ENCODE results near the gene TMEM38B. TPM values are rescaled to one million over a fixed set of nuclear protein-coding genes. Genes with fewer than 3 reads are reported as not detected.
"Not testable (repeated sequence)": the region's sequence is repeated elsewhere in the genome, so short reads cannot be mapped to it uniquely, and the experiment has no call there.

TMEM38B gene
- total RNA-seq, 6 experiments from 2014 or later: 10.0 to 13.2 (median 11.5) TPM

- Mint-ChIP-seq H3K27me3 (ENCODE audit: insufficient read depth) (no peaks in the 10 kb centered on the region), H3K4me3 (no peak overlapping the region), H3K4me1 (ENCODE audit: low read depth) (no peaks in the 10 kb centered on the region), H3K9me3 (no peaks in the 10 kb centered on the region), H3K36me3 (ENCODE audit: low read depth) (no peaks in the 10 kb centered on the region), H3K27ac (no peak overlapping the region)
- DNase-seq: no peak
- no peak for TF ChIP-seq CTCF (IDR thresholded peaks at IDR 0.05)
Measured at GRCh38 chr9:105716146-105716545, 21.8 kb downstream of the TMEM38B start.

- no peaks in the 10 kb centered on the region for H3K36me3 Mint-ChIP-seq (ENCODE audit: low read depth)
- no peak for TF ChIP-seq CTCF (IDR thresholded peaks at IDR 0.05)
- H3K27me3 Mint-ChIP-seq (ENCODE audit: insufficient read depth): no peaks in the 10 kb centered on the region
- no peak overlapping the region for H3K4me3 Mint-ChIP-seq
- no peaks in the 10 kb centered on the region for H3K9me3 Mint-ChIP-seq
- no peak for DNase-seq
- H3K27ac Mint-ChIP-seq: no peak overlapping the region
- H3K4me1 Mint-ChIP-seq (ENCODE audit: low read depth): no peaks in the 10 kb centered on the region
Measured at GRCh38 chr9:105722099-105722498, 27.8 kb downstream of the TMEM38B start.

- Mint-ChIP-seq H3K4me1 (ENCODE audit: low read depth) (no peaks in the 10 kb centered on the region), H3K27ac (no peak overlapping the region), H3K4me3 (no peak overlapping the region), H3K9me3 (peaks cover 4% of the 10 kb centered on the region; the same call in 1 of the 2 replicates), H3K36me3 (ENCODE audit: low read depth) (peaks cover 5% of the 10 kb centered on the region; the same call in 1 of the 2 replicates), H3K27me3 (ENCODE audit: insufficient read depth) (no peaks in the 10 kb centered on the region)
- DNase-seq: no peak
- no peak for TF ChIP-seq CTCF (IDR thresholded peaks at IDR 0.05)
Measured at GRCh38 chr9:105725370-105725769, 31.0 kb downstream of the TMEM38B start.

- not testable (repeated sequence) for H3K4me3 Mint-ChIP-seq; H3K27ac Mint-ChIP-seq; DNase-seq; H3K36me3 Mint-ChIP-seq (ENCODE audit: low read depth); H3K9me3 Mint-ChIP-seq; H3K27me3 Mint-ChIP-seq (ENCODE audit: insufficient read depth); H3K4me1 Mint-ChIP-seq (ENCODE audit: low read depth)
Measured at GRCh38 chr9:105728230-105728629, 33.9 kb downstream of the TMEM38B start.

- DNase-seq; H3K27me3 Mint-ChIP-seq (ENCODE audit: insufficient read depth); H3K27ac Mint-ChIP-seq; H3K4me1 Mint-ChIP-seq (ENCODE audit: low read depth); H3K4me3 Mint-ChIP-seq: not testable (repeated sequence)
- Mint-ChIP-seq H3K36me3 (ENCODE audit: low read depth) (peaks cover 29% of the 10 kb centered on the region), H3K9me3 (peaks cover 24% of the 10 kb centered on the region)
Measured at GRCh38 chr9:105731420-105731819, 37.1 kb downstream of the TMEM38B start.

GRCh38 chr9:105735366-105735765, 41.0 kb downstream of the TMEM38B start:
- Mint-ChIP-seq H3K4me1 (ENCODE audit: low read depth) (no peaks in the 10 kb centered on the region), H3K36me3 (ENCODE audit: low read depth) (peaks cover 31% of the 10 kb centered on the region), H3K9me3 (peaks cover 25% of the 10 kb centered on the region), H3K4me3 (no peak overlapping the region), H3K27ac (no peak overlapping the region), H3K27me3 (ENCODE audit: insufficient read depth) (no peaks in the 10 kb centered on the region)
- no peak for DNase-seq
- no peak for TF ChIP-seq CTCF (IDR thresholded peaks at IDR 0.05)

GRCh38 chr9:105737205-105737604, 42.9 kb downstream of the TMEM38B start:
- H3K36me3 Mint-ChIP-seq (ENCODE audit: low read depth): peaks cover 31% of the 10 kb centered on the region
- no peak overlapping the region for H3K4me3 Mint-ChIP-seq

More at GRCh38 chr9:105737205-105737604, 42.9 kb downstream of the TMEM38B start:
- Mint-ChIP-seq H3K27me3 (ENCODE audit: insufficient read depth) (no peaks in the 10 kb centered on the region), H3K9me3 (peaks cover 25% of the 10 kb centered on the region), H3K4me1 (ENCODE audit: low read depth) (no peaks in the 10 kb centered on the region), H3K27ac (no peak overlapping the region)
- no peak for TF ChIP-seq CTCF (IDR thresholded peaks at IDR 0.05)
- no peak for DNase-seq

All from HFFc6 (cell line).